Measurements from ENCODE around the gene LY6G5C.

DNA sequence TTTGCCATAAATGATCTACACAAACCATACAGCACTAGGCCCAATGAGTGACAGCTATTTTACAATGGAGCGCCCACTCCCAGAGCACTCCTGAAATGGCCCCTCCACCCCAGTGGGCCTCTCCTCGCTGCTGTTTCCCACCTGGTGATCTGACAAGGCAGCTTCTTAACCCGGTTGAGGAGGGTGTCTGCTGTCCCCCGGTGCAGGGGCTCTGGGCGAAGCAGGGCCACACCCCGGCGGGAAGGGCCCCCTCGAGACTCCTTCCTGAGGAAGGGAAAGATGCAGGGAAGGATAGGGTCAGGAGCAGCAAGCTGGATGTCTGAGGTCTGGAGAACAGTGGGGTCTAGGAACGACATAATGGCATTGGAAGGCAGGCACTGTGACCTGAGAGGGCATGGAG, 12.0 kb upstream of the LY6G5C start:
- TF ChIP-seq, protein P1, sequence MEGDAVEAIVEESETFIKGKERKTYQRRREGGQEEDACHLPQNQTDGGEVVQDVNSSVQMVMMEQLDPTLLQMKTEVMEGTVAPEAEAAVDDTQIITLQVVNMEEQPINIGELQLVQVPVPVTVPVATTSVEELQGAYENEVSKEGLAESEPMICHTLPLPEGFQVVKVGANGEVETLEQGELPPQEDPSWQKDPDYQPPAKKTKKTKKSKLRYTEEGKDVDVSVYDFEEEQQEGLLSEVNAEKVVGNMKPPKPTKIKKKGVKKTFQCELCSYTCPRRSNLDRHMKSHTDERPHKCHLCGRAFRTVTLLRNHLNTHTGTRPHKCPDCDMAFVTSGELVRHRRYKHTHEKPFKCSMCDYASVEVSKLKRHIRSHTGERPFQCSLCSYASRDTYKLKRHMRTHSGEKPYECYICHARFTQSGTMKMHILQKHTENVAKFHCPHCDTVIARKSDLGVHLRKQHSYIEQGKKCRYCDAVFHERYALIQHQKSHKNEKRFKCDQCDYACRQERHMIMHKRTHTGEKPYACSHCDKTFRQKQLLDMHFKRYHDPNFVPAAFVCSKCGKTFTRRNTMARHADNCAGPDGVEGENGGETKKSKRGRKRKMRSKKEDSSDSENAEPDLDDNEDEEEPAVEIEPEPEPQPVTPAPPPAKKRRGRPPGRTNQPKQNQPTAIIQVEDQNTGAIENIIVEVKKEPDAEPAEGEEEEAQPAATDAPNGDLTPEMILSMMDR (conservative IDR thresholded peaks at IDR 0.05; ENCODE audit: low read depth in 2 of 2): no peak
- TF ChIP-seq NANOG (IDR thresholded peaks at IDR 0.05; ENCODE audit: borderline replicate concordance): no peak
- TF ChIP-seq EZH2 (IDR thresholded peaks at IDR 0.05; ENCODE audit: low read depth, unreplicated experiment): no peak
- no peak for TF ChIP-seq POLR2AphosphoS5 (IDR thresholded peaks at IDR 0.05; ENCODE audit: low read depth)

Data from GM23338 (cell line).